Ascending aorta (tissue), 2 donors: ENCODE results near the gene COMMD1. TPM values are rescaled to one million over a fixed set of nuclear protein-coding genes. Genes with fewer than 3 reads are reported as not detected.
"Not testable (repeated sequence)": the region's sequence is repeated elsewhere in the genome, so short reads cannot be mapped to it uniquely, and the experiment has no call there.

Source experiments
- DNase-seq, 2 donors: peaks; one replicate each; pipeline ENCODE4 v3.0.0-alpha.2; 2019; ENCODE audit warnings: low spot score in 2 of 2
- H3K27ac ChIP-seq, 2 donors: fragments of 200-600 bp; sonication (generic); one replicate each; pipeline ENCODE4 v1.5.1; 2016 to 2017; ENCODE audit warnings: mild to moderate bottlenecking in 1 of 2
- H3K27me3 ChIP-seq: fragments of 200-600 bp; sonication (generic); one replicate; pipeline ENCODE4 v1.5.1; 2017
- H3K36me3 ChIP-seq, 2 donors: fragments of 200-600 bp; sonication (generic); one replicate each; pipeline ENCODE4 v1.5.1; 2016
- H3K4me1 ChIP-seq, 2 donors: fragments of 200-600 bp; sonication (generic); one replicate each; pipeline ENCODE4 v1.5.1; 2016 to 2017; ENCODE audit warnings: mild to moderate bottlenecking in 1 of 2
- H3K4me3 ChIP-seq, 2 donors: fragments of 200-600 bp; sonication (generic); one replicate each; pipeline ENCODE4 v1.5.1; 2016 to 2017; ENCODE audit warnings: mild to moderate bottlenecking in 1 of 2
- H3K9me3 ChIP-seq, 2 donors: fragments of 200-600 bp; sonication (generic); one replicate each; pipeline ENCODE4 v1.5.1; 2016
- CTCF ChIP-seq, 3 experiments: fragments of 200-600 bp in 2 of 3; fragments of 450-650 bp in 1 of 3; sonication (generic) in 2 of 3; IDR thresholded peaks; one replicate each; pipeline ENCODE4 v1.5.1; 2016 to 2019; ENCODE audit warnings: antibody characterized with exemption in 3 of 3, mild to moderate bottlenecking in 1 of 3, moderate library complexity in 1 of 3
- intact Hi-C: fragments of 100-400 bp; cut with DNase I; formaldehyde crosslinking; loops from one replicate; pipeline ENCODE4 v1.15.1; 2023
- total RNA-seq: library from RNA; depleted of rRNA; stranded (reverse); fragments of >200 nt; gene quantifications from one replicate; pipeline ENCODE4 v1.1.0, GENCODE V29; 2016

The COMMD1 gene
- total RNA-seq, 1 donor from 2014 or later, result 31.8 TPM

GRCh38 chr2:62119311-62119974, 214.0 kb downstream of the COMMD1 start:
- Histone ChIP-seq H3K4me3 (no peak overlapping the region), H3K36me3 (no peaks in the 10 kb centered on the region), H3K9me3 (no peaks in the 10 kb centered on the region), H3K27me3 (no peaks in the 10 kb centered on the region), H3K4me1 (peaks cover 0 to 3% of the 10 kb centered on the region in 2 donors), H3K27ac (no peak overlapping the region)
- intact Hi-C loops, result no loop called here
- TF ChIP-seq CTCF (IDR thresholded peaks at IDR 0.05), result no peak
- no peak for DNase-seq

GRCh38 chr2:62126239-62126638, 220.8 kb downstream of the COMMD1 start:
- H3K27ac ChIP-seq, DNase-seq, H3K9me3 ChIP-seq, H3K27me3 ChIP-seq, H3K4me3 ChIP-seq, H3K4me1 ChIP-seq, intact Hi-C loops, H3K36me3 ChIP-seq: not testable (repeated sequence)

GRCh38 chr2:62133320-62133823, 227.9 kb downstream of the COMMD1 start:
- no peaks in the 10 kb centered on the region for H3K9me3 ChIP-seq
- intact Hi-C loops, result no loop called here
- H3K36me3 ChIP-seq, result peaks cover 0 to 3% of the 10 kb centered on the region in 2 donors
- H3K4me1 ChIP-seq, result no peaks in the 10 kb centered on the region
- H3K27ac ChIP-seq, result no peak overlapping the region
- DNase-seq, result no peak
- H3K27me3 ChIP-seq, result no peaks in the 10 kb centered on the region
- no peak for TF ChIP-seq CTCF (IDR thresholded peaks at IDR 0.05)
- H3K4me3 ChIP-seq, result no peak overlapping the region

- Histone ChIP-seq H3K36me3 (peaks cover 0 to 3% of the 10 kb centered on the region in 2 donors), H3K27ac (no peak overlapping the region), H3K9me3 (no peaks in the 10 kb centered on the region), H3K27me3 (no peaks in the 10 kb centered on the region), H3K4me3 (no peak overlapping the region), H3K4me1 (peaks cover 0 to 2% of the 10 kb centered on the region in 2 donors)
- no peak for DNase-seq
- no peak for TF ChIP-seq CTCF (IDR thresholded peaks at IDR 0.05)
- intact Hi-C loops, result no loop called here
Measured at GRCh38 chr2:62136956-62137830, 231.7 kb downstream of the COMMD1 start.

- Histone ChIP-seq H3K4me1 (peaks cover 0 to 2% of the 10 kb centered on the region in 2 donors), H3K27me3 (no peaks in the 10 kb centered on the region), H3K4me3 (no peak overlapping the region), H3K36me3 (peaks cover 0 to 3% of the 10 kb centered on the region in 2 donors), H3K27ac (no peak overlapping the region), H3K9me3 (no peaks in the 10 kb centered on the region)
- no peak for DNase-seq
- intact Hi-C loops, result no loop called here
- TF ChIP-seq CTCF (IDR thresholded peaks at IDR 0.05), result no peak
Measured at GRCh38 chr2:62140426-62141141, 235.1 kb downstream of the COMMD1 start.
